Suprapubic skin (tissue), 4 donors: ENCODE results near the gene GRIA4. TPM values are rescaled to one million over a fixed set of nuclear protein-coding genes. Genes with fewer than 3 reads are reported as not detected.

ENCODE experiments used
- DNase-seq, 2 donors: peaks; one replicate each; pipeline ENCODE4 v3.0.0-alpha.2; 2019; ENCODE audit warnings: low spot score in 2 of 2
- H3K27ac ChIP-seq: fragments of 200-600 bp; sonication (generic); one replicate; pipeline ENCODE4 v1.5.1; 2019
- H3K27me3 ChIP-seq: fragments of 200-600 bp; sonication (generic); one replicate; pipeline ENCODE4 v1.5.1; 2019
- H3K36me3 ChIP-seq: fragments of 200-600 bp; sonication (generic); one replicate; pipeline ENCODE4 v1.5.1; 2019
- H3K4me1 ChIP-seq: fragments of 200-600 bp; sonication (generic); one replicate; pipeline ENCODE4 v1.5.1; 2019
- H3K4me3 ChIP-seq: fragments of 200-600 bp; sonication (generic); one replicate; pipeline ENCODE4 v1.5.1; 2019; ENCODE audit warnings: mild to moderate bottlenecking
- H3K9me3 ChIP-seq: fragments of 200-600 bp; sonication (generic); one replicate; pipeline ENCODE4 v1.5.1; 2019
- EP300 ChIP-seq: sonication (generic); formaldehyde crosslinking; IDR thresholded peaks from one replicate; pipeline ENCODE4 v1.6.1; 2017; ENCODE audit warnings: antibody characterized with exemption
- POLR2A ChIP-seq, 2 donors: fragments of 450-650 bp; IDR thresholded peaks; one replicate each; pipeline ENCODE4 v1.6.1; 2017; ENCODE audit warnings: antibody characterized with exemption in 2 of 2, mild to moderate bottlenecking in 2 of 2, moderate library complexity in 2 of 2
- POLR2AphosphoS5 ChIP-seq, 3 donors: sonication (generic); formaldehyde crosslinking; IDR thresholded peaks; one replicate each; pipeline ENCODE4 v1.6.1; 2017; ENCODE audit warnings: antibody characterized with exemption in 3 of 3
- WGBS: methylation state at CpG from one replicate; pipeline ENCODE4 v1.1.5; 2018; 5-methylcytosine and 5-hydroxymethylcytosine counted together
- total RNA-seq, 4 donors: library from RNA; depleted of rRNA; stranded (reverse); fragments of >200 nt; gene quantifications; one replicate each; pipeline ENCODE4 v1.1.0, GENCODE V29; 2016
- TF ChIP-seq, protein P1 (sequence below), 2 donors: fragments of 200-600 bp in 1 of 2; fragments of 450-650 bp in 1 of 2; sonication (generic) in 1 of 2; IDR thresholded peaks; one replicate each; pipeline ENCODE4 v1.5.1; 2016 to 2019; ENCODE audit warnings: antibody characterized with exemption in 2 of 2, mild to moderate bottlenecking in 1 of 2, moderate library complexity in 1 of 2

GRIA4 gene
- total RNA-seq, 4 donors from 2014 or later: 1.1 to 2.3 (median 1.8) TPM

DNA sequence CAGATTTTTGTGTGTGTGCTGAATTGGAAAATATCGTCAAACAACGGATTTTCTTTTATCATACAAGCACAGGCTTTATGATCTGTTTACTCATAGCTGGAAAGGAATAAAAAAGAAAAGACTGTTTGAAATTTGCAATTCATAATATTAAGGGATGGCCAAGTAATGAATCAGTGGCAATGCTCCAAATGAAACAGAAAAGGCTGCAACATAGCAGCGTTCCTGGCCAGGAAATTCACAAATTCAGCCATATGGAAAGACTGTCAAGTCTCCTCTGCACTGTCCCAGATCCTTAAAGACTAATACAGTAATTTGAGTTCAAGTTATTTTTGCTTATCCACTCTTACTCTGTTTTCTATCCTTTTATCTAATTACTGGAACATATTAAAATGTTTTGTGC is 313.9 kb downstream of the GRIA4 start:
- Histone ChIP-seq H3K27me3 (no peaks in the 10 kb centered on the region), H3K9me3 (no peaks in the 10 kb centered on the region), H3K27ac (no peak overlapping the region), H3K36me3 (no peaks in the 10 kb centered on the region), H3K4me3 (no peak overlapping the region), H3K4me1 (no peaks in the 10 kb centered on the region)
- 14% methylated on average over 3 of the region's 3 CpGs for WGBS
- DNase-seq: no peak
- TF ChIP-seq EP300 (no peak), POLR2A (IDR thresholded peaks at IDR 0.05) (no peak), POLR2AphosphoS5 (IDR thresholded peaks at IDR 0.05) (no peak)
- TF ChIP-seq, protein P1, sequence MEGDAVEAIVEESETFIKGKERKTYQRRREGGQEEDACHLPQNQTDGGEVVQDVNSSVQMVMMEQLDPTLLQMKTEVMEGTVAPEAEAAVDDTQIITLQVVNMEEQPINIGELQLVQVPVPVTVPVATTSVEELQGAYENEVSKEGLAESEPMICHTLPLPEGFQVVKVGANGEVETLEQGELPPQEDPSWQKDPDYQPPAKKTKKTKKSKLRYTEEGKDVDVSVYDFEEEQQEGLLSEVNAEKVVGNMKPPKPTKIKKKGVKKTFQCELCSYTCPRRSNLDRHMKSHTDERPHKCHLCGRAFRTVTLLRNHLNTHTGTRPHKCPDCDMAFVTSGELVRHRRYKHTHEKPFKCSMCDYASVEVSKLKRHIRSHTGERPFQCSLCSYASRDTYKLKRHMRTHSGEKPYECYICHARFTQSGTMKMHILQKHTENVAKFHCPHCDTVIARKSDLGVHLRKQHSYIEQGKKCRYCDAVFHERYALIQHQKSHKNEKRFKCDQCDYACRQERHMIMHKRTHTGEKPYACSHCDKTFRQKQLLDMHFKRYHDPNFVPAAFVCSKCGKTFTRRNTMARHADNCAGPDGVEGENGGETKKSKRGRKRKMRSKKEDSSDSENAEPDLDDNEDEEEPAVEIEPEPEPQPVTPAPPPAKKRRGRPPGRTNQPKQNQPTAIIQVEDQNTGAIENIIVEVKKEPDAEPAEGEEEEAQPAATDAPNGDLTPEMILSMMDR (IDR thresholded peaks at IDR 0.05): no peak

GRCh38 chr11:105929084-105929955 is 319.4 kb downstream of the GRIA4 start:
- 30% methylated on average over 3 of the region's 3 CpGs for WGBS
- Histone ChIP-seq H3K4me1 (no peaks in the 10 kb centered on the region), H3K27me3 (no peaks in the 10 kb centered on the region), H3K9me3 (no peaks in the 10 kb centered on the region), H3K27ac (no peak overlapping the region), H3K36me3 (no peaks in the 10 kb centered on the region), H3K4me3 (no peak overlapping the region)
- TF ChIP-seq, protein P1 (IDR thresholded peaks at IDR 0.05): no peak
- DNase-seq: no peak

DNA sequence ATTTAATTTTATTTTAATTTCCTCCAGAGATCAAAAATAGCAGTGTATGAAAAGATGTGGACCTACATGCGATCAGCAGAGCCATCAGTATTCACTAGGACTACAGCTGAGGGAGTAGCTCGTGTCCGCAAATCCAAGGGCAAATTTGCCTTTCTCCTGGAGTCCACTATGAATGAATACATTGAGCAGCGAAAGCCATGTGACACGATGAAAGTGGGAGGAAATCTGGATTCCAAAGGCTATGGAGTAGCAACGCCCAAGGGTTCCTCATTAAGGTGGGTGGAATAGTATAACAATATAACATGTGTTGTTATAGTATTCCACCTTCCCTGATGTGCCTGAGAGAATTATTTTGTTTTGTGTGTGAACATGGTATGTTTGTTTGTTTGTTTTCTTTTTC is 323.8 kb downstream of the GRIA4 start:
- no peaks in the 10 kb centered on the region for H3K36me3 ChIP-seq
- H3K27ac ChIP-seq: no peak overlapping the region
- H3K27me3 ChIP-seq: no peaks in the 10 kb centered on the region
- TF ChIP-seq EP300 (no peak), POLR2AphosphoS5 (IDR thresholded peaks at IDR 0.05) (no peak), POLR2A (IDR thresholded peaks at IDR 0.05) (no peak)
- TF ChIP-seq, protein P1 (IDR thresholded peaks at IDR 0.05): no peak
- no peaks in the 10 kb centered on the region for H3K4me1 ChIP-seq
- no peaks in the 10 kb centered on the region for H3K9me3 ChIP-seq
- no peak overlapping the region for H3K4me3 ChIP-seq
- no peak for DNase-seq
- WGBS: 83% methylated on average over 6 of the region's 6 CpGs

- no peak for TF ChIP-seq POLR2A (IDR thresholded peaks at IDR 0.05)
- TF ChIP-seq EP300: no peak
- TF ChIP-seq POLR2AphosphoS5 (IDR thresholded peaks at IDR 0.05): no peak
- TF ChIP-seq, protein P1 (IDR thresholded peaks at IDR 0.05): no peak
- Histone ChIP-seq H3K4me1 (no peaks in the 10 kb centered on the region), H3K4me3 (no peak overlapping the region), H3K27me3 (no peaks in the 10 kb centered on the region), H3K9me3 (no peaks in the 10 kb centered on the region), H3K27ac (no peak overlapping the region), H3K36me3 (no peaks in the 10 kb centered on the region)
- WGBS: 58% methylated on average over 2 of the region's 2 CpGs
- DNase-seq: no peak
These were observed 325.9 kb downstream of the GRIA4 start for GRCh38 chr11:105935791-105936190.

- DNase-seq: no peak
- H3K27ac ChIP-seq: no peak overlapping the region
- no peak for TF ChIP-seq POLR2A (IDR thresholded peaks at IDR 0.05)
- TF ChIP-seq, protein P1 (IDR thresholded peaks at IDR 0.05): no peak
- TF ChIP-seq POLR2AphosphoS5 (IDR thresholded peaks at IDR 0.05): no peak
- no peak for TF ChIP-seq EP300
- no peaks in the 10 kb centered on the region for H3K9me3 ChIP-seq
- H3K4me3 ChIP-seq: no peak overlapping the region
- H3K36me3 ChIP-seq: no peaks in the 10 kb centered on the region
- no peaks in the 10 kb centered on the region for H3K4me1 ChIP-seq
- WGBS: 65% methylated on average over 4 of the region's 4 CpGs
- H3K27me3 ChIP-seq: no peaks in the 10 kb centered on the region
These were observed 327.5 kb downstream of the GRIA4 start for GRCh38 chr11:105937331-105937730.
